Common myeloid progenitor, CD34-positive (primary cell): Measurements from ENCODE around the gene PHYKPL.
A peak's percentile ranks its signal among the peaks of the same experiment; 100 is the strongest.

Experiments
- CTCF ChIA-PET: fragments of 350-600 bp; sonication (Branson Sonifier 250); formaldehyde crosslinking; loops from one replicate; lab custom pipeline; 2021; ENCODE audit warnings: antibody characterized with exemption; lab: Charles Lee
- POLR2A ChIA-PET: fragments of 350-600 bp; sonication (Branson Sonifier 250); formaldehyde crosslinking; loops from one replicate; lab custom pipeline; 2021; ENCODE audit warnings: antibody characterized with exemption; lab: Charles Lee
- DNase-seq, 3 donors: peaks; one replicate each; pipeline versions ENCODE4 v3.0.0 to v3.0.0-alpha.2; 2013
- H3K27ac ChIP-seq, 2 experiments: 1 replicate in 1 of 2; 2 replicates in 1 of 2; pipeline ENCODE4 v1.7.0; 2013; ENCODE audit warnings: inconsistent platforms in 2 of 2, low read length in 2 of 2, mild to moderate bottlenecking in 2 of 2, low read depth in 1 of 2, moderate library complexity in 1 of 2; ENCODE audit not compliant: severe bottlenecking in 2 of 2, insufficient read depth in 1 of 2, poor library complexity in 1 of 2
- H3K27me3 ChIP-seq, 5 experiments: replicated peaks in 2 of 5; 1 replicate in 3 of 5; 2 replicates in 2 of 5; pipeline versions ENCODE4 v1.6.1 to v1.7.0; 2013; ENCODE audit warnings: low read length in 4 of 5, mild to moderate bottlenecking in 2 of 5, moderate library complexity in 2 of 5, inconsistent platforms in 1 of 5; ENCODE audit not compliant: insufficient read depth in 5 of 5, control insufficient read depth in 4 of 5
- H3K36me3 ChIP-seq, 4 experiments: 1 replicate in 2 of 4; 2 replicates in 2 of 4; pipeline versions ENCODE4 v1.6.1 to v1.7.0; 2013; ENCODE audit warnings: low read length in 3 of 4, control low read depth in 1 of 4, mild to moderate bottlenecking in 1 of 4; ENCODE audit not compliant: control insufficient read depth in 4 of 4, insufficient read depth in 4 of 4
- H3K4me1 ChIP-seq, 4 experiments: 1 replicate in 3 of 4; 2 replicates in 1 of 4; pipeline versions ENCODE4 v1.6.1 to v1.7.1; 2013; ENCODE audit warnings: low read length in 3 of 4, mild to moderate bottlenecking in 3 of 4, control low read depth in 1 of 4, inconsistent platforms in 1 of 4, moderate library complexity in 1 of 4; ENCODE audit not compliant: control insufficient read depth in 4 of 4, insufficient read depth in 4 of 4; ENCODE audit errors: control extremely low read depth in 1 of 4
- H3K4me3 ChIP-seq, 7 experiments: 1 replicate in 4 of 7; 2 replicates in 3 of 7; pipeline versions ENCODE4 v1.5.1 to v1.7.0; 2013; ENCODE audit warnings: mild to moderate bottlenecking in 7 of 7, low read length in 6 of 7, moderate library complexity in 6 of 7, inconsistent platforms in 2 of 7, low read depth in 2 of 7, control low read depth in 1 of 7; ENCODE audit not compliant: insufficient read depth in 4 of 7, control insufficient read depth in 1 of 7; ENCODE audit errors: extremely low read depth in 1 of 7
- H3K9me3 ChIP-seq, 5 experiments: 1 replicate in 4 of 5; 2 replicates in 1 of 5; pipeline versions ENCODE4 v1.6.1 to v1.7.1; 2013; ENCODE audit warnings: low read length in 4 of 5, mild to moderate bottlenecking in 2 of 5, inconsistent platforms in 1 of 5, low read depth in 1 of 5, moderate library complexity in 1 of 5; ENCODE audit not compliant: control insufficient read depth in 4 of 5, insufficient read depth in 2 of 5; ENCODE audit errors: control extremely low read depth in 1 of 5
- WGBS: methylation state at CpG from one replicate; pipeline ENCODE4 v1.1.5; 2013; ENCODE audit not compliant: insufficient coverage; 5-methylcytosine and 5-hydroxymethylcytosine counted together

PHYKPL gene

DNA sequence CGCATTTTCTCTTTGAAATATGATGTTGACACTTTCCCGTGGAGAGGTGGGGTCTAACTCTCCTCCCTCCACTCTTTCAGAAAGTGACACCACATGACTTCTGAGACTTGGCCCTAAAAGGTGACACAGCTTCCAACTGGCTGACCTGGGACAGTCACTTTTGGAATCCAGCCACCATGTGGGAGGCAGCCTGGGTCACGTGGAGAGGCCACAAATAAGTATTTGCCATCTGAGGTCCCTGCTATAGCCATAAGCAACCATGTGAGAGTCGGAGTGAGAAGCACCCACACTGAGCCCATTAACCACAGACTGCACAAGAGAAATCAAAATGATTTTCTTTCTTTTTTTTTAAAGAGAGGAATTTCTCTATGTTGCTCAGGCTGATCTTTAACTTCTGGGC, 4.1 kb upstream of the PHYKPL start:
- Histone ChIP-seq H3K4me1 (peaks cover 11 to 93% (median 91%) of the 10 kb centered on the region in 4 experiments), H3K9me3 (no peaks in the 10 kb centered on the region), H3K36me3 (no peaks in the 10 kb centered on the region), H3K4me3 (peak overlapping the region in 1 of 7 experiments; percentile 38), H3K27ac (no peak overlapping the region), H3K27me3 (no peaks in the 10 kb centered on the region)
- 9% methylated on average over 4 of the region's 4 CpGs for WGBS
- peak in 2 of 3 donors; percentile 53 to 72 for DNase-seq
- ChIA-PET POLR2A (no interaction called here), CTCF (interaction anchor here (1.1 to 5.0 kb wide), 4 partner anchors 13 to 367 kb away, joined by 3 to 53 read pairs (median 11); no protein-coding TSS in a partner anchor)

DNA sequence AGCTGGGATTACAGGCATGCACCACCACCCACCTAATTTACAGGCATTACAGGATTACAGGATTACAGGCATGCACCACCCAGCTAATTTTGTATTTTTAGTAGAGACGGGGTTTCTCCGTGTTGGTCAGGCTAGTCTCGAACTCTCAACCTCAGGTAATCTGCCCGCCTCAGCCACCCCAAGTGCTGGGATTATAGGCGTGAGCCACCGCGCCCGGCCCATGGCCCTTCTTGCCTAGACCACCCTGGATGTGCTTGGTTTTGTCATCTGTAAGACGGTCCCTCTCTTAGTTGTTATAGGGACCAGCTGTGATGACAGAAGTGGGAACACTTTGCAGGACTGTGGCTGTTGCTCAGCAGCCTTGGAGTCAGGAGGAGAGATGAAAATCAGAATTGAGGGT, 3.5 kb upstream of the PHYKPL start:
- Histone ChIP-seq H3K27ac (no peak overlapping the region), H3K27me3 (no peaks in the 10 kb centered on the region), H3K9me3 (no peaks in the 10 kb centered on the region), H3K4me3 (peak overlapping the region in 1 of 7 experiments; percentile 38), H3K4me1 (peaks cover 11 to 93% (median 91%) of the 10 kb centered on the region in 4 experiments), H3K36me3 (peaks cover 0 to 4% (median 2%) of the 10 kb centered on the region in 4 experiments)
- CTCF ChIA-PET, result interaction anchor here (1.1 to 5.0 kb wide), 5 partner anchors 14 to 368 kb away, joined by 3 to 53 read pairs (median 4); no protein-coding TSS in a partner anchor
- DNase-seq, result no peak
- 92% methylated on average over 5 of the region's 9 CpGs for WGBS
- POLR2A ChIA-PET, result interaction anchor here (0.7 kb wide), 1 partner anchor 18 kb away, joined by 6 read pairs; no protein-coding TSS in a partner anchor

DNA sequence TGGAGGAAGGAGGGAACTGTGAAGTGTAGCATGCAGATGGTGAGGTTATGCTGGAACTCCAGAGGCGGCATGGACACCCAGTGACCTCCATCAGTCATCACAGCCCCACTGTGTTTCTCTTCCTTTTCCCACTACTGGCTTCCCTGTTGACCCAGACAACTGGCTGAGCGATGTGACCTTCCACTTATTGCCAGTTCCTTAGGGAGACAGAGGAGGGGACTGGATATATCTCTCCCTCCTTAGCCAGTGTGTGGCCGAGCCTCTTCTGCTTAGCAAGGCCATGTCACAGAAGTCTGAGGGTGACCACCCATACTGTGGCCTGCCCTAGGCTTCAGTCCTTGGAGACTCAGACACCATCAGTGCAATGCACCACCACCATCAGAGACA, 3.0 kb upstream of the PHYKPL start:
- no peak overlapping the region for H3K27ac ChIP-seq
- DNase-seq, result no peak
- H3K36me3 ChIP-seq, result peaks cover under 1 to 8% (median 4%) of the 10 kb centered on the region in 4 experiments
- H3K27me3 ChIP-seq, result no peaks in the 10 kb centered on the region
- no peak overlapping the region for H3K4me3 ChIP-seq
- no peaks in the 10 kb centered on the region for H3K9me3 ChIP-seq
- ChIA-PET POLR2A (interaction anchor here (0.7 to 1.2 kb wide), 2 partner anchors 19 to 355 kb away, joined by 3 to 6 read pairs; partner anchors contain the start of gene COL23A1), CTCF (interaction anchor here (1.0 to 5.0 kb wide), 13 partner anchors 12 to 351 kb away, joined by 3 to 53 read pairs (median 5); no protein-coding TSS in a partner anchor)
- H3K4me1 ChIP-seq, result peaks cover 12 to 93% (median 91%) of the 10 kb centered on the region in 4 experiments
- 88% methylated on average over 1 of the region's 3 CpGs for WGBS

DNA sequence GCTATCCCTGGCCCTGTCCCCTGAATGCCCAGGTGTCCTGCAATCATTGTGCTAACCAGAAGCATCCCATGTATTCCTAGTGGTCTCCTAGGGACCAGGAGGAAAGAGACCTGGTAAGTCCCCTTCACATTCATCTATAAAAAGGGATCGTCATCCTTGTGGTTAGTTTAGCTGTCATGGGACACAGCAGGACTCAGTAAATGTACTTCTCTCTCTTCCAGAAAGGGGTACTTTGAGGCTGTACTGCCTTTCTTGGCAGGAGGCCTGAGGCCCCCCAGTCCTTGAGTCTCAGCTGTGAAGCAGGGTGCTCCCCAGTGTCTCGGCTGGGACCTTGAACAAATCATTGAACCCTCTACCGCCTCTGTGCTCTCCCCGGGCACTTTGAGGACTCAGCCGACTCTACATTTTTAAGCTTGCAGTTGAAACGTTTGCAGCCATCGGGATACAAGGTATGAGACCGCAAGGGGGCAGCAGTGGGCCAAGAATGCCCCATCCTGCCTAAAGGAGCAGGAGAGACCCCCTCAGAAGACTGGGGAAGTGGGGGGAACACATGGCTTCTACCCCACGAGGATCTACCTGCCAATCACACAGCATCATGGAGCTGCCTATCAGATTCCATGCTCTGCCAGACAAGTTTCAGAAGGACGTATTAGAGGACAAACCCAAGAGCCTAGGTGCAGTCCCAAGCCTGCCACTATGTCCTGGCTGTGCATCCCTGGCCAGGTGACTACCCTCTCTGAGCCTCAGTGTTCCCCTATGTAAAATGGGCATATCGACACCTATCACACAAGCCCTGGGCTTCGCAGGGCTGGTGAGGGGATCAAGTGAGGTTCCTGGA, 2.4 kb upstream of the PHYKPL start:
- POLR2A ChIA-PET, result interaction anchor here (1.2 kb wide), 1 partner anchor 355 kb away, joined by 3 read pairs; the partner anchor contains the start of gene COL23A1
- no peak overlapping the region for H3K4me3 ChIP-seq
- H3K27me3 ChIP-seq, result no peaks in the 10 kb centered on the region
- no peaks in the 10 kb centered on the region for H3K9me3 ChIP-seq
- H3K27ac ChIP-seq, result no peak overlapping the region
- peaks cover 2 to 14% (median 9%) of the 10 kb centered on the region in 4 experiments for H3K36me3 ChIP-seq
- DNase-seq, result peak; percentile 80 to 89 (median 88)
- CTCF ChIA-PET, result interaction anchor here (0.7 to 5.0 kb wide), 17 partner anchors 11 to 352 kb away, joined by 3 to 53 read pairs (median 4); no protein-coding TSS in a partner anchor
- H3K4me1 ChIP-seq, result peaks cover 12 to 93% (median 89%) of the 10 kb centered on the region in 4 experiments
- WGBS, result 13% methylated on average over 9 of the region's 12 CpGs

DNA sequence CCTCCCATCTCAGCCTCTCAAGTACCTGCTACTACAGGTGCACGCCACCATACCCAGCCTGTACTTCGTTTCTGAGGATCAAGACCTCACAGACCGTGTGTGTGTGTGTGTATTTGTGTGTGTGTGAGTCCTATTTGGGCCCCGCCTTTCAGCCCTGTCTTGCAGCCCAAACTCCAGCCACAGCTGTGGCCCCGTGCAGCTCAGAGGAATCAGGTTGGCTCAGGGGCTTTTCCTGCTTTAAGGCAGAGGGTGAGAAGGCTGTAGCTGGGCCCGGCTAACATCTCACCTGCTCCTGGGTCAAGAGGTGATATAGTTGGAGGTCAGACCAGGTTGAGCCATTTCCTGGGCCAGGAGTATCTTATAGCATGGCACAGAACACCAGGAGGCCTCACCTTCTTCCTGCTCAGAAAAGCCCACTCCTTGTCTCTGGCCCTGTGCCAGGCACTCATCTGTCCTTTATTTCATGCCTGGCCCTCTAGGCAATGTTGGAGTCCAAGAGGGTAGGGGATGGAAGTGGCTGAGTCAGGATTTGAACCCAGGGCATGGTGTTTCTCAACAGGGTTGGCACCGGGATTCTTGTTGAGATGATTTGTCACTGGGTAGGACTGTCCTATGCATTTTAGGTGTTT, 1.6 kb upstream of the PHYKPL start:
- H3K4me1 ChIP-seq, result peaks cover 12 to 92% (median 87%) of the 10 kb centered on the region in 4 experiments
- POLR2A ChIA-PET, result interaction anchor here (1.2 kb wide), 1 partner anchor 356 kb away, joined by 3 read pairs; the partner anchor contains the start of gene COL23A1
- no peak overlapping the region for H3K27ac ChIP-seq

DNA sequence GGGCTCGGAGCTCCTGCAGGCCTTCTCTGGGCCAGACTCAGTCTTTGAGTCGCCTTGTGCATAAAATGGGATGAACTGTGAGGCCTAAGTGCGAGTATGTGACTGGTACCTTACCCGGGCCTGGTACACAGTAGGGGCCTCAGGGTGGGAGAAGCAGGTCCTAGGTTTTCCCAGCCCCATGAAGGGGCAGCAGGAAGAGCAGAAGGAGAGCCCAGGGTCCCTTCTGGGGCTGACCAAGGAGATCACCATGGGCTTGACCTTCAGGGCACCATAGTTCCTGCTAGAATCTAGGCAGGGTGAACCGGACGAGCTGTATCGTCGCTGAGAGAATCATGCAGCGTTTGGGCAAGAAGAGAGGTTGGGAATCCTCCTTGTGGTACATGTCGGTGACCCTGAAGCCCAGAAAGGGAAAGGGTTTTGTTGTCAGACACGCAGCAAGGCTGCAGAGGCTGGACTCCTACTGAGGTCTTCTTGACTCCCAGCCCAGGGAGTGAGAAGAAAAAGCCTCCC, 373 bp upstream of the PHYKPL start:
- H3K36me3 ChIP-seq, result peaks cover 14 to 32% (median 22%) of the 10 kb centered on the region in 4 experiments
- H3K4me3 ChIP-seq, result peak overlapping the region; percentile 41 to 89 (median 75)
- no peak for DNase-seq
- CTCF ChIA-PET, result no interaction called here
- no peaks in the 10 kb centered on the region for H3K27me3 ChIP-seq
- 72% methylated on average over 10 of the region's 11 CpGs for WGBS
- H3K9me3 ChIP-seq, result no peaks in the 10 kb centered on the region
- H3K27ac ChIP-seq, result peak overlapping the region; percentile 33 to 73
- POLR2A ChIA-PET, result interaction anchor here (1.2 kb wide), 2 partner anchors 8 to 29 kb away, joined by 5 to 7 read pairs; partner anchors contain the start of gene HNRNPAB
- peaks cover 8 to 79% (median 74%) of the 10 kb centered on the region in 4 experiments for H3K4me1 ChIP-seq

More for the DNA sequence above, 1.6 kb upstream of the PHYKPL start:
- H3K9me3 ChIP-seq, result no peaks in the 10 kb centered on the region
- peaks cover 6 to 21% (median 13%) of the 10 kb centered on the region in 4 experiments for H3K36me3 ChIP-seq
- CTCF ChIA-PET, result interaction anchor here (0.9 to 5.0 kb wide), 16 partner anchors 10 to 353 kb away, joined by 3 to 53 read pairs (median 4); no protein-coding TSS in a partner anchor
- no peaks in the 10 kb centered on the region for H3K27me3 ChIP-seq
- peak in 1 of 3 donors; percentile 39 for DNase-seq
- WGBS, result 79% methylated on average over 4 of the region's 7 CpGs
- H3K4me3 ChIP-seq, result no peak overlapping the region
